Measurements from ENCODE around the gene KLHL18. TPM values are rescaled to one million over a fixed set of nuclear protein-coding genes. Genes with fewer than 3 reads are reported as not detected.
"Not testable (repeated sequence)": the region's sequence is repeated elsewhere in the genome, so short reads cannot be mapped to it uniquely, and the experiment has no call there.

Gene KLHL18
- total RNA-seq, 1 donor from 2014 or later: 29.1 TPM

GRCh38 chr3:47296562-47297302, 14.0 kb downstream of the KLHL18 start:
- peaks cover 8% of the 10 kb centered on the region for H3K4me1 Mint-ChIP-seq (ENCODE audit: unreplicated experiment)

GRCh38 chr3:47298439-47298838, 15.7 kb downstream of the KLHL18 start:
- no peak overlapping the region for H3K27ac Mint-ChIP-seq
- peaks cover 12% of the 10 kb centered on the region for H3K36me3 Mint-ChIP-seq
- H3K9me3 Mint-ChIP-seq: no peaks in the 10 kb centered on the region
- DNase-seq (ENCODE audit: extremely low spot score, unreplicated experiment): no peak
- TF ChIP-seq CTCF (conservative IDR thresholded peaks at IDR 0.05): no peak
- peaks cover 8% of the 10 kb centered on the region for H3K4me1 Mint-ChIP-seq (ENCODE audit: unreplicated experiment)
- no peak overlapping the region for H3K4me3 Mint-ChIP-seq
- no peaks in the 10 kb centered on the region for H3K27me3 Mint-ChIP-seq

More at GRCh38 chr3:47296562-47297302, 14.0 kb downstream of the KLHL18 start:
- H3K27ac Mint-ChIP-seq: no peak overlapping the region
- no peaks in the 10 kb centered on the region for H3K9me3 Mint-ChIP-seq
- no peak for DNase-seq (ENCODE audit: extremely low spot score, unreplicated experiment)
- no peak for TF ChIP-seq CTCF (conservative IDR thresholded peaks at IDR 0.05)
- H3K4me3 Mint-ChIP-seq: no peak overlapping the region
- H3K36me3 Mint-ChIP-seq: peaks cover 3% of the 10 kb centered on the region
- no peaks in the 10 kb centered on the region for H3K27me3 Mint-ChIP-seq

- no peak for DNase-seq (ENCODE audit: extremely low spot score, unreplicated experiment)
- Mint-ChIP-seq H3K9me3 (no peaks in the 10 kb centered on the region), H3K4me1 (ENCODE audit: unreplicated experiment) (peaks cover 8% of the 10 kb centered on the region), H3K27ac (peak overlapping the region; percentile 79), H3K4me3 (no peak overlapping the region), H3K27me3 (no peaks in the 10 kb centered on the region), H3K36me3 (peaks cover 12% of the 10 kb centered on the region)
- no peak for TF ChIP-seq CTCF (conservative IDR thresholded peaks at IDR 0.05)
Observed at GRCh38 chr3:47299381-47300318, 16.9 kb downstream of the KLHL18 start.

GRCh38 chr3:47301456-47301855, 18.7 kb downstream of the KLHL18 start:
- H3K4me3 Mint-ChIP-seq: no peak overlapping the region
- no peak overlapping the region for H3K27ac Mint-ChIP-seq
- H3K36me3 Mint-ChIP-seq: peaks cover 12% of the 10 kb centered on the region

GRCh38 chr3:47306022-47306421, 23.3 kb downstream of the KLHL18 start:
- Mint-ChIP-seq H3K4me3 (no peak overlapping the region), H3K27ac (no peak overlapping the region), H3K4me1 (ENCODE audit: unreplicated experiment) (no peaks in the 10 kb centered on the region), H3K27me3 (no peaks in the 10 kb centered on the region), H3K9me3 (no peaks in the 10 kb centered on the region), H3K36me3 (peaks cover 23% of the 10 kb centered on the region)
- no peak for TF ChIP-seq CTCF (conservative IDR thresholded peaks at IDR 0.05)
- DNase-seq (ENCODE audit: extremely low spot score, unreplicated experiment): no peak

More at GRCh38 chr3:47301456-47301855, 18.7 kb downstream of the KLHL18 start:
- TF ChIP-seq CTCF (conservative IDR thresholded peaks at IDR 0.05): no peak
- Mint-ChIP-seq H3K27me3 (no peaks in the 10 kb centered on the region), H3K4me1 (ENCODE audit: unreplicated experiment) (peaks cover 1% of the 10 kb centered on the region), H3K9me3 (no peaks in the 10 kb centered on the region)
- no peak for DNase-seq (ENCODE audit: extremely low spot score, unreplicated experiment)

GRCh38 chr3:47309231-47309630, 26.5 kb downstream of the KLHL18 start:
- H3K4me1 Mint-ChIP-seq (ENCODE audit: unreplicated experiment); H3K27me3 Mint-ChIP-seq; H3K9me3 Mint-ChIP-seq; H3K4me3 Mint-ChIP-seq; DNase-seq (ENCODE audit: extremely low spot score, unreplicated experiment); H3K27ac Mint-ChIP-seq: not testable (repeated sequence)
- peaks cover 14% of the 10 kb centered on the region for H3K36me3 Mint-ChIP-seq
